Inflammatory macrophage treated with lipopolysaccharide for 1 hour (primary cell): ENCODE results near the gene FBXL16.
"Not testable (repeated sequence)": the region's sequence is repeated elsewhere in the genome, so short reads cannot be mapped to it uniquely, and the experiment has no call there.

Experiments used
- DNase-seq, 2 donors: peaks; one replicate each; pipeline ENCODE4 v3.0.0-alpha.2; 2020 to 2022

The FBXL16 gene

DNA sequence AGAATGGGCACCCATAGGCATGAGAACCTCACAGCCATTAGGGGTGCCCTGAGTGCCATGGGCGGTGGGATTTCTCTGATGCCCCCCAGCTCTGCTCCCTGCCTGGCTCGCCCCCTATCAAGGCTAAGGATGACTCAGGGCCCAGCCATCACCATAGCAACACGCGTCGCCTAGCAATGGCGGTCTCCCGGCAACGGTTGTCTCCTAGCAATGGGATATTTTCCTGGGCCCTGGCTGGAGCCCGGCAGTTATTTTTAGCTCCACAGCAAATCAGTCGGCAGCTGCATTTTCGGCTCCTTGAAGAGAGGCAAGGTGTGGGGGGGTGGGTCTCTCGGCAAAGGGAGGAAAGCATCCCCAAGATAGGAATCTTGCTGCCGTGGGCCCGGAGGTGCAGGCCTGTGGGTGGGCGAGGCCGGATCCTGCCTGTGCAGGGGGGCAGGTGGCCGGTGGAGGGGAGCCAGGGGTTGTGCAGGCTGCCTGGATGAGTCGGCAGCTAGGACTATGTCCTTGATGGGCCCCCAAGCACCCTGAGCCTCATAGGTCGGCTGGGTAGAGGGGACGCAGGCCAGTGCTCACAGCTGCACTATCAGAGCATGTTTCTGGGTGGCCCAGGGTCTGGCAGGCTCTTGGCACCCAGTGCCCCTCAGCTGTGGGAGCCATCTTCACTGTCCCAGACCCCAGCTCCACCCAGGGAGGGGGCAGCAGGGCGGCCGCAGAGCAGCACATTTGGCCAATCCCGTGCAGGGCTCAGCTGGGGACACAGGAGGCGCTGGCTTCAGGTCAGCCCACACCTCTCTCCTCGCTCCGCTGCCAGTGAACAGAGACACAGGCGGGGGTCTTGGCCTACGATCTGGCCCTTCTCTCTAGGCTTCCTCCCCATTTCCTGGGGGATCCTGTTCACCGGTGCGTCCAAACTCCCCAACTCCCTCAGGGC lies 4.2 kb upstream of the FBXL16 start:
- DNase-seq = peak in 1 of 2 donors; percentile 18

DNA sequence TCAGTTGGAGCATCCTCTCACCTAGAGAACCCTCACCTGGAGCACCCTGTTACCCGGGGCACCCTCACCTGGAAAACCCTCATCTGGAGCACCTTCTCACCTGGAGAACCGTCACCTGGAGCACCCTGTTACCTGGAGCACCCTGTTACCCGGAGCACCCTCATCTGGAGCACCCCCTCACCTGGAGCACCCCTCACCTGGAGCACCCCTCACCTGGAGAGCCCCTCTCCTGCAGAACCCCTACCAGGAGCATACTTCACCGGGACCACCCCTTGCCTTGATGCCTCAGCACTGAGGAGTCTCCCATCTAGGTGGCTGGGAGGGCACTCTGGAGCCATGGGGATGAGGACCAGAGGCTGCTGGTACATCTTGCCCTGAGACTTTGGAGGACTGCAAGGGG lies 3.4 kb upstream of the FBXL16 start:
- DNase-seq = no peak

DNA sequence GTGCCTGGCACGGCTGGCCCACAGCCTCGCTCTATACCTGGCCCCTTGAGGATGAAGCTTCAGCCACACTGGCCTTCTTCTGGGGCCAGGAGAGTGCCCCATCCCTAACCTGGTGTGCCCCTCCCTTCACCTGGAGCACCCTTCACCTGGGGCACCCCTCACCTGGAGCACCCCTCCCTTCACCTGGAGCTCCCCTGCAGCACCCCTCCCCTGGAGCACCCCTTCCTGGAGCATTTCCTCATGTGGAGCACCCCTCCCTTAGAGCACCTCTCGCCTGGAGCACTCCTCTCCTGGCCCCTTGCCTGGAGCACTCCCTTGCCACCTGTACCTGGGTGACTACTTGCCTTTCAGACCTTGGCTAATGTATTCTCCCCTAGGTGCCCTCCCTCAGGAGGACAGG lies 2.4 kb upstream of the FBXL16 start:
- no peak for DNase-seq

DNA sequence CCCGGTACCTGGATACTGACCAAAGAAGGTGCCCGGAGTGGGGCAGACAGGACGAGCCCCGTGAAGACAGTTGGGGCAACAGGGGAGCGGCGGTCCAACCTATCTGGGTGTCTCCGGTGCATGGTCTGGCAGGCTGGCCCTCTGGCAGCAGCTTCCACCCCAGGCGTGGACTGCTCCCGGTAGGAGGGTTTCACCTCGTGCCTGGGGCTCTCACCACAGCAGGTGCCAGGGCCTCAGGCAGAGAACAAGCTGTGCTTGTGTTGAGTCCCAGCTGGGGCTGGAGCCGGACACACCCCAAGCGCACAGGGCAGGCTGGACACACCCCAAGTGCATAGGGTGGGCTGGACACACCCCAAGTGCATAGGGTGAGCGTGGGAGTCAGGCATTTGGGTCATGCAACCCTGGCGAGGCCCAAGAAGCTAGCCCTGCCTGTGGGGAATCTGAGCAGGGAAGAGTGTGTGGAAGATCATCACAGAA lies 1.5 kb upstream of the FBXL16 start:
- DNase-seq = no peak

DNA sequence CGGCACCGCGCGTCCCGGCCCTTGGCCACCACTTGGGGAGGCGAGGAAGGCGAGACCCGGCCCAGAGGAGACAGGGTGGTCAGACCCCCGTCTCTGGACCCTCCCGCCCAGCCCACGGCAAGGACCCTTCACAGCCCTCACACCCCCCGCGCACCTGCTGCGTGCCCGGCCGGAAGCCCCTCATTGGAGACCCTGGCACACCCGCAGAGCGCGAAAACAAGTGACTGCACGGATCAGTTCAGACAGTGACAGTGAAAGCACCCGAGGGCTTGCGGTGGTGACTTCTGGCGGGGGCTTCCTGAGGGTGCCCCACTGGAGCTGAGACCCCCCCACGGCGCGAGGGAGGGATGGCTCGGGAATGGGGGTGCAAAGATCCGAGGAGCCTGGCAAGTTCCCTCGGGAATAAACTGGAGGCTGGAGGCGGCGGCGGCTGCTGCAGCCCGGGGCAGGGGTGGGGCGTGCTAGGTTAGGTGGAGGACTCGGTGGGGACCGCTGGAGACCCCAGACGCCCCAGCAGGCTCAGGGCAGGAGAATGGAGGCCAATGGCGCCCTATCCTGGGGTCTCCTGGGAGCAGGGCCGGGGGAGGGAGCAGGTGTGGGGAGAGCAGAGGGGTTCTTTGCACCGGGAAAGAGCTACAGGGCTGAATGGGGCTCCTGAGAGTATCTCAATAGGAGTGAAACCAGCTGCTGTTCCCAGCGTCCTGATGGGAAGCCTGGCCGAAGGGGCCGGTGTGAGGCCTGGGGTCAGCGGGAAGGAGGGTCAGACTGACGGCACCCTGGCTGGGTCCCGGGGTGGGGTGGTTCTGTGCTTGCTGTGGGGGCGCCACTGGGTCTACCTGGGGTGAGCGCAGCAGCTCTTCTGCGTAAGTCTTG lies 824 bp upstream of the FBXL16 start:
- no peak for DNase-seq

DNA sequence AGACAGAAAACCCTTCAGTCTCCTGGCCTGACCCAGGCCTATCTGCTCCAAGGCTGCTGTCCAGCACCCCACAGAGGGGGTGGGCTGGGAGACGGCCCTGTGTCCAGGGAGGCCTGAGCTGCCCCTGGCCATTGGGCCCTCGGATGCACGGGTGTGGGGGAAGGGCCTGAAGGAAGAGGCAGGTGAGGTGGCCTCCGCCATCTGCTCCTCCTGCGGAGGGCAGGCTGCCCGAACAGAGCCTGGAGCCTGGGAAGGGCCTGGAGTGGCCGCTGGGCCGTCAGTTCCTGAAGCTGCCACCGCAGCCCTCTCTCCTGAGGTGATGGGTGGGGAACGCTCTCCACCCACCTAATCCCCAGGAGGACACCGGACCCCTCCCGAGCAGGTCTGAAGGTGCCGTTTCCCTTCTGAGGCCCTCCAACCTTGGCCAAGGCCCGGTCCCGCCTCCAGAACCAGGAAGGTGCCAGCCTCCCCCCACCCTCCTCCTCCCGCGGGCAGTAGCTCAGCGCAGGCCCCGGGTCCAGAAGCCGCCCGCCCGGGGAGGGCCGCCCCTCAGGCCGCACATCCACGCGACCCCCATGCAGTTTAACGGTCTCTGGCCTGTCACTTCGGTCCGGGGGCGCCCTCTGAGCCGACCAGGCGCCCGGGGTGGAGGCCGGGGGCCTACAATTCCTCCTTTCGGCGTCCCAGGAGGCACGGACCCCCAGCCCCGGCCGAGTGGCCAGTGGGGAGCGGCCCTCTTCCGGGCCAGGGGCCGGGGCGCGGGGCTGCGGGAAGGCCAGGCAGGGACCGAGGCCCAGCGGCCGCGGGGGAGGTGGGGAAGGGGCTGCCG lies 835 bp downstream of the FBXL16 start:
- no peak for DNase-seq

DNA sequence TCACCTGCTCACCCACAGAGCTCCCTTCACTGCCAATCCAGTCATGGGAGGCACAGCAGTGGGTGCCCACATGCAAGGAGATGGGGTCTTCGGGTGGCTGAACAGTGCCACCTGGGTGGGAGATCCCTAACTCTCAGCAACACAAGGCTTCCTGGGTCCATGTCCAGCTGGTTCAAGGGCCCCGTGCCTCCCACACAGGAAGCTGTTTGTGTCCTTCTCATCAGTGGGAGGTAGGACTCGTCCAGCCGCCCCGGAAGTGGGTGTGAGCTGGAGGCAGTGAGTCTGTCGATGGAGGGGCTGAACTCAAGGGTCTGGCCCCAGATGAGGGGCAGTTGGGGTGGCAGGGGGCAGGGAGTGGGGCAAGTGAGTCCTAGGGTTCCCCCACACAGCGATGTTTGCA lies 1.6 kb downstream of the FBXL16 start:
- no peak for DNase-seq

DNA sequence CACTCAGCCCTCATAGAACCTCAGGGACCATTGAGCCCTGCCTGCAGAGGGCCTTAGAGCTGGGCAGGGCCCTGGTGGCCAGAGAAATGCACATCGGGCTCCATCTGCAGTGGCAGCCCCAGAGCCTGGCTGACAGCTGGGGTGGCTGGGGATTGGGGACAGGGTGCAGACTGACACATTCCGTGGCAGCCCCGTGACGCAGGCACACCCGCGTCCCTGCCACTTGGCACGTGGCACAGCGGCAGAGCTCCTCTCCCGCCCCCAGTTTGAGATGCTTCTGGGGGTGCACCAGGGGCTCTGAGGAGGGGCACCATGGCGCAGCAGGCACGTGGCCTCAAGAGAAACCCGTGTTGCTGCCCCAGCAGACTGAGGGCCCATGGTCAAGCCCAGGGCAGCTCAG lies 2.2 kb downstream of the FBXL16 start:
- no peak for DNase-seq

DNA sequence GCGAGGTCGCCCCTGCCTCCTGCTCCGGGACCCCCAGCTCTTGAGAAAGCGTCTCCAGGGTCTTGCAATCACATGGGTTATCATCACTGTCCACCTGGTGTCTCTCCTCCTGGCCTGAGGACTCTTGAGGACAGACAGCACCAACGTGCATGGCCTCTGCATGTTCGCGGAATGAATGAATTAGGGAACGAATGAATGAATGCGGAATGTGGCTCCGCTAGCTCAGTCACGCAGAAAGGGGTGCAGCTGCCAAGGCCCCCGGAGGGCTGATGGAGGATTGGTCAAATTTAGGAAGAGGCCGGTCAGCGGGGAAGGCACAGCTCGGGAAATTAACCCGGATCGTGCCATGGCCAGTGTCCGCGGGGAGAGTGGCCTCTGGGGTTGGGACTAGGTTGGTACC lies 3.3 kb downstream of the FBXL16 start:
- DNase-seq = no peak

DNA sequence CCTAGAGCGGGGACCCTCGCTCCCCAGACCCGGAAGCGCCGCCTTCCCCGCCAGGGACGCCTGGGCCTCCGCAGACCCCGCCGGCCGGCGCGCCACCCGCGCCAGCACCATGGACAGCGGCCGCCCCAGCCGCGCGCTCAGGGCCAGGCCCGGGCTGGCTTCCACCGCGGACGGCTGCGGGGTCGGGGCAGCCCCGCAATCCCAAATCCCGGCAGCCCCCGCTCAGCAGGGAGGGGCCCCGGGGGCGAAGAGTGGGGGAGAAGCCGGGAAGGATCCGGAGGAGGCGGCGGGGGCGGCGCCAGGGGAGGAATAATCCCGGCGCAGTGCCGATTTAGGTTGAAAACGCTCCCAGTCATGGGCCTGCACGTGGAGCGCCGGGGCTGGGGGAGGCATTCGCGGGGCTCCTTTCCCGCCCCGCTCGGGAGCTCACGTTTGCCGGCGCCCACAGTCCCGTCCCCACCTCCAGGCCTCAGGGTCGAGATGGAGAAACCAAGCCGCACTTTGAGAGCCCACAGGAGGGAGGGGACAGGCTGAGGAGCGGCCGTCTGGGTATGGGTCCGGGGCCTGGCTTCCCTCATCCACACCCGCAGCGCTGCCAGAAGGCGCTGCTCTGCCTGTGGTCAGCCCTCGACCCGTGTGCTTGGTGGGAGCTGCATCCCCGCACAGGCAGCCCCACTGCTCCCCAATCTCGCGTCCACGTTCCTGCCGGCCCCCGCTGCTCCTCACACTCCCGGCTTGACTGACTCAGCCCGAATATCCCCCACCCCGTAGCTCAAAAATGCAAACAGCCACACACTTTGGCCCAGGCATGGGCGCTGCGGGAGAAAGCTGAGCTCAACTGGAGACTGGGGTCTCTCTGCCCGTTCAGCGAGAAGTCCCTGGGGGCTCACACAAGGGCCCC lies 4.7 kb downstream of the FBXL16 start:
- no peak for DNase-seq

DNA sequence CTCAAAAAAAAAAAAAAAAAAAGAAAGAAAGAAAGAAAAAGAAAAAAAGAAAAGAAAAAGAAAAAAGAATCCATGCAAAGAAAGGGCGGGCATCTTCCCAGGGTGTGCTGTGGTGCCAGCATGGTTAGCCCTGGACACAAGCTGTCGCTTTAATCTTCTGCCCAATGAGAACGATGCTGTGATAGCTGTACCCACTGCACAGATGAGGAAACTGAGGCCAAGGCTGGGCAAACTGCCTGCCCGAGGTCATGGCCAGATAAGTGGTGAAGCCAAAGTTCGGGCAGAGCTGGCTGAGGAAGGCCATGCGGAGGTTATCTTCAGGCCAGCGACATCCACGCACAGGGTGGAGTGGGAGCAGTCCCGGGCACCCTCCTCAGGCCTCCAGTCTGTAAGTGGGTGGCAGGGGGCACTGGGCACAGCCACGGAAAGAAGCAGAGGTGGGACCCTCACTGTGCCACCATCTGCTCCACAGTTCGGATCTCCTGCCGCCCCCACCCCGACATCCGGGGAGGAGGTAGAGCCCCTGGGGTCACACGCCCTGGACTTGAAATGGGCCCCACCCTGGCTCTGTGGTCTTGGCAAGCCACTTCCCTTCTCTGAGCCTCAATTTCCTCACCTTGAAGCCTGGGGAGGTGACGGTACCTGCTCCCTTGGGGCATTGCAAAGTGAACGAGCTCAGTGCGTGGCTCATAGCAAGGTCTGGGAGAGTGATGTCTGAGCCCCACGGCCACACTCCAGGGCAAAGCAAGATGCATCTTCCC lies 6.5 kb downstream of the FBXL16 start:
- no peak for DNase-seq

DNA sequence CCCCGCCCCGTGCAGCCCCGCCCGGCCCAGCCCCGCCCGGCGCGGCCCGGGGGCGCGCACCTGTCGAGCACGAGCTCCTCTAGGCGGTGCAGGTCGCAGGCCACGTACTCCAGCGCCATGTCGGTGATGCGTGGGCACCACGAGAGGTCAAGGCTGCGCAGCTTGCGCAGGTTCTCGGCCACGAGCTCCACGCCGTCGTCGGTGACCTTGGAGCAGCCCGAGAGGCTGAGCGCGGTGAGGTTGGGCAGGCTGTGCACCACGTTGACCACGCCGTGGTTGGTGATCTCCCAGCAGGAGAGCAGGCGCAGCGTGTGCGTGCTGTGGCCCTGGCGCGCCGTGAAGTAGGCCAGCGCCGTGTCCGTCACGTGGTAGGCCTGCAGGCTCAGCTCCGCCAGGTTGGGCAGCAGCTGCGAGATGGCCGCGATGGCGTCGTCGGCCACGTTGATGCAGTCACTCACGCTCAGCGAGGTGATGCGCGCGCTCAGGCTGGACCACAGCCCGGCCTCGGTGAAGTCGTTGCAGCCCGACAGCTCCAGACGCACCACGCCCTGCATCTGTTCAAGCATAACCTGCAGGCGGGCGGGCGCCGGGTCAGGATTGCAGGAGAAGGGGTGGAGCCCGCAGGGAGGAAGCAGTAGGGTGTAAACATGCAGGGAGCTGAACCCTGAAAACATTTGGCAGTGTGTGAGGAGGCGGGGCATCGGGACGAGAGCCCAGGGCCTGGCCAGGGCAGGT lies 10.1 kb downstream of the FBXL16 start:
- no peak for DNase-seq

DNA sequence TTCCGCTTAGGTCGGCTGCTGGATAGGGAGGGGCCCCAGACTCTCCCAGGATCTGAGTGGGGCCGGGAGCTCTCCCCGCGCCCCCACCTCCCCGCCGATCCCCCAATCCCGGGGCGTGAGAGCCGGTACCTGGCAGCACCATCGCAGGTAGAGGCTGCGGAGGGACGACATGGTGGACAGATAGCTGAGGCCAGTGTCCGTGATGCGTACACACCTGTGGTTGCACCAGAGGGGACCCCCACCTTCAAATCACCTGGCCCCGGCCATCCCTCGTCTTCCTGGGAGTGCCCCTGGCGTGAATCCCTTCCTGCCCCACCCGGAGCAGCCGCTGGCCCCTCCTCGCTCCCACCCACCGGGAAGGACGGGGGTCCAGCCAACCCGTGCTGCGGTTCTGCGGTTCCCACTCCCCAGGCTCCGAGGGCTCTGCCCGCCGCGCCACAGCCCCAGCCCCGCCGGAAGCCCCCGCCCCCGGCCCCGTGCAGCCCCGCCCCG lies 10.7 kb downstream of the FBXL16 start:
- no peak for DNase-seq

DNA sequence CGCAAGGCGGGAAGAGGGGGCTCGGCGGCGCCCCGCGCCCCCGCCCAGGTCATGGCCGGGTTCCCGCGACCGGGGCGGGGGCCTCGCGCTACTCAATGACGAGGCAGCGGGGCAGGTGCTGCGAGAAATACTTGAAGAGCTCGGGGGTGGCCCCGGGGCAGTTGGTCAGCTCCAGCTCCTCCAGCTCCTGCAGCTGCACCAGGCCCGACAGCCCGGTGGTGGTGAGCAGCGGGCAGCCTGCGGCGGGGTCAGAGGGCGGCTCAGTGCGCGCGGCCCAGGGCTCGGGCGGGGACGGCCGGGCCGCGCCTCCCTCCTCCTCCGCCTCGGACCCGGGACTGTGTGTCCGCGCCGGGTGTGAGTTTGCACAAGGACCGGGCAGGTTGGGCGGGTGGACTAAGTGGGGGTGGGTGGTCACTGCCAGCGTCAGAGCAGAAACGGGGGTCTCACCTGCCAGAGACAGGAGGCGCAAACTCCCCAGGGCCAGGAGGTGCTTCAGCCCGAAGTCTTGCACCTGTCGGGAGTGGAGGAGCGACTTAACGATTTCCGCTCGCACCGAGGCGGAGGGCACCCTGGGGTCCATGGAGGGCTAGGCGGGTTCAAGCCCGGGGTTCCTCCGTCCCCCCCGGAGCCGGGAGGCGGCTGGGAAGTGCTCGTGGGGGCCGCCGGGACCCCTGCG lies 11.3 kb downstream of the FBXL16 start:
- no peak for DNase-seq

DNA sequence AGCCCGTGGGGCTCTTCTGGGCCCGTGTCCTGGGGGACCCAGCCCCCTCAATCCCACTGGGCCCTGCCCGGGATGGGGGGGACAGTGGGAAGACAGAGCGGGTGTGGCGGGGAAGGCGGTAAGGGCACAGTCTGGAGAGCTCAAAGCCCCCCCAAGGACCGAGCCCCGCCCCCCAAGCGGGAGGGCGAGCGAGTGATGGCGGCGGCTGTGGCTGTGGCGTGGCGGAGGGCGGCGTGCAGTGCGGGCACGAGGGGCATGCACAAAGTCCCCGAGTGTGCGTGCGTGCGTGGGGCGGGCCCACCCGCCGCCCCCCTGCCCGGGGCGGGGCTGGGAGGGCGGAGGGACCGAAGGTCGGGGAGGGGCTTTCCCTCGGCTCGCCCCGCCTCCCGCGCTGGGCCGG lies 11.8 kb downstream of the FBXL16 start:
- no peak for DNase-seq

DNA sequence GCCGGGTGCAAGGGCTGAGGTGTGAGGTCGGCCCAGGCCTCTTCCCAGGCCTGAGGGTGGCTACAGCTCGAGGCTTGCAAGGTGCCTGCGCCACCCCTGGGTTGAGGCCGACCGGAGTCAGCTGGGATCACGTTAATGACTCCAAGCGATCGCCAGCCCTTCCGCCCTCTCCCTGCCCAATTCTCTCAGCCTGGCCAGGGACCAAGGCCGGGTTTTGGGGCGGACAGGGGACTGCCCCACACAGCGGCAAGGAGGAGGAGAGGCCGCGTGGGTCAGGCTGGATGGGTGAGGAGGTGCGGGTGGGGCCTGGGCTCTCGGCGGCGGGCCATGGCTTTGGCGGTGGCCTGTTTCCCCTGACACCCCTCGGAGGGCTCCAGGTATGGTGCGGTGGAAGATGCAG lies 12.2 kb downstream of the FBXL16 start:
- DNase-seq = no peak

DNA sequence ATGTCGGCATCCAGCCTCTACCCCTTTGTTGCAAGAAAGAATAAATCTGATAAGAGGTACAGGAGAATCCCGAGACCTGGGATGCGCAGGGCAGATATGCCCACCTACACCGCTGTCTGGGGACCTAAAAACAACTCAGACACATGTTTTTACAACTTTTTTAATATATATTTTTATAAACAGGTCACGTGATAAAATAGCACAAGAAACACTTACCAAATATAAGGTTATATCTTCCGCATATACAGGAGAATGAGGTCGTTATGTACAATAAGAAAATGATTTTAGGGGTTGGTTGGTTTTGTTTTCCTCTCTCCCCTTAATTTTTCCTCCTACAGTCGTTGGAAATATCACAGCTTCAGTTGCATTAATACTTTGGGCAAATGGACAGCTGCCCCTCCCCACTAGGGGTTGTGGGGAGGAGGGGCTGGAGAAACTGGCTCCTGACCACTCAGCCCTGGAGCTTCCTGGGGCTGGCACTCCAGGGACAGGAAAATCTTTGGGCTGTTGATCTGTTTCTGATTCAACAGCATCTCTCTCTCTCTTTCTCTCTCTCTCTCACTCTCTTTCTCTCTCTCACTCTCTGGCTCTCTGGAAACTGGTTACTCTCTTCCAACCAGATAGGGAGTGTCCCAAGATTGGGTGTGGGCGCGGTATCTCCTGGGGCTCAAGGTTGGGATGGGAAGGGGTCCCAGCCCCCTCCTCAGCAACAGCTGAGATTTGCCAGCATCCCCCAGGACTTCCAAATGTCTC lies 13.1 kb downstream of the FBXL16 start:
- DNase-seq = no peak

DNA sequence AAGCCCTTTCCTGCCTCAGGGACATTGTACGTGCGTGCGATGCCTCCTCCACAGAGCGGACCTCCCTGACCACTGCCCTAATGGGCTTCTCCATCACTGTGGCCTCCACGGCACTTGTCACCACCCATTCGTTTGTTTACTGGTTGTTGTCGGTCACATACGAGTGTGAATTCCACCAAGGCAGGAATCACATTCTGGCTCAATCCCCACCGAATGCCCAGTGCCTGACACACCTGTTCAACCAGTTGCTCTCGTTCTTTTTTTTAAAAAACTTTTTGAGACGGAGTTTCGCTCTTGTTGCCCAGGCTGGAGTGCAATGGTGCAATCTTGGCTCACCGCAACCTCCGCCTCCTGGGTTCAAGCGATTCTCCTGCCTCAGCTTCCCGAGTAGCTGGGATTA lies 14.4 kb downstream of the FBXL16 start:
- not testable (repeated sequence) for DNase-seq
